Muscle of arm (tissue), 12 donors: Measurements from ENCODE around the gene LPCAT1. TPM values are rescaled to one million over a fixed set of nuclear protein-coding genes. Genes with fewer than 3 reads are reported as not detected.

Experiments used
- DNase-seq: peaks from one replicate; pipeline ENCODE4 v3.0.0-alpha.2; 2013
- polyA plus RNA-seq, 12 donors: library from polyadenylated mRNA; unstranded; fragments of 120-200 nt; gene quantifications; one replicate each; pipeline ENCODE4 v1.2.1, GENCODE V29; 2013; ENCODE audit not compliant: insufficient read length in 12 of 12

LPCAT1 gene
- polyA plus RNA-seq, 12 donors = 25.7 to 47.3 (median 35.2) TPM; not detected in 1

- no peak for DNase-seq
Observed at GRCh38 chr5:1414311-1415058, 109.3 kb downstream of the LPCAT1 start.

GRCh38 chr5:1413611-1414241, 110.0 kb downstream of the LPCAT1 start:
- DNase-seq = no peak

- no peak for DNase-seq
Observed at GRCh38 chr5:1413211-1413610, 110.5 kb downstream of the LPCAT1 start.

- DNase-seq = no peak
Observed at GRCh38 chr5:1412621-1413020, 111.1 kb downstream of the LPCAT1 start.

- no peak for DNase-seq
Observed at GRCh38 chr5:1412163-1412562, 111.6 kb downstream of the LPCAT1 start.

Other genes starting within 250 kb of the LPCAT1 start
- under 1 TPM in 1 of 12 donors, not detected in 11; 0.22 TPM for gene TERT, start 228.9 kb downstream of the LPCAT1 start, polyA plus RNA-seq
- 10 to 100 TPM in 11 of 12 donors, not detected in 1; 25.9 to 65.9 (median 55.9) TPM for gene CLPTM1L, start 178.9 kb downstream of the LPCAT1 start, polyA plus RNA-seq
- not detected for gene SLC6A3, start 78.5 kb downstream of the LPCAT1 start, polyA plus RNA-seq